GM18873 (cell line): ENCODE results near the gene NOP14.
"Not testable (repeated sequence)": the region's sequence is repeated elsewhere in the genome, so short reads cannot be mapped to it uniquely, and the experiment has no call there.

Experiments used
- ATAC-seq: cut with Tn5 transposase; IDR thresholded peaks from one replicate; pipeline ENCODE4 v1.9.1; 2021; ENCODE audit warnings: mild to moderate bottlenecking, moderate library complexity, moderate number of reproducible peaks; ENCODE audit not compliant: unreplicated experiment, low FRiP score

NOP14 gene

DNA sequence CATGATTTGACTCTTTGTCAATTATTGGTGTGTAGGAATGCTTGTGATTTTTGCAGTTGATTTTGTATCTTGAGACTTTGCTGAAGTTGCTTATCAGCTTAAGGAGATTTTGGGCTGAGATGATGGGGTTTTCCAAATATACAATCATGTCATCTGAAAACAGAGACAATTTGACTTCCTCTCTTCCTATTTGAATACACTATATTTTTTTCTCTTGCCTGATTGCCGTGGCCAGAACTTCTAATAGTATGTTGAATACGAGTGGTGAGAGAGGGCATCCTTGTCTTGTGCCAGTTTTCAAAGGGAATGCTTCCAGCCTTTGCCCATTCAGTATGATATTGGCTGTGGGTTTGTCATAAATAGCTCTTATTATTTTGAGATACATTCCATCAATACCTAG is 44.9 kb downstream of the NOP14 start:
- ATAC-seq, result not testable (repeated sequence)

DNA sequence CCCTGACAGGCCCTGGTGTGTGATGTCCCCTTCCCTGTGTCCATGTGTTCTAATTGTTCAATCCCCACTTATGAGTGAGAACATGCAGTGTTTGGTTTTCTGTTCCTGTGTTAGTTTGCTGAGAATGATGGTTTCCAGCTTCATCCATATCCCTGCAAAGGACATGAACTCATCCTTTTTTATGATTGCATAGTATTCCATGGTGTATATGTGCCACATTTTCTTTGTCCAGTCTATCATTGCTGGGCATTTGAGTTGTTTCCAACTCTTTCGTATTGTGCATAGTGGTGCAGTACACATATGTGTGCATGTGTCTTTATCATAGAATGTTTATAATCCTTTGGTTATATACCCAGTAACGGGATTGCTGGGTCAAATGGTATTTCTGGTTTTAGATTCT is 46.5 kb downstream of the NOP14 start:
- ATAC-seq, result not testable (repeated sequence)

DNA sequence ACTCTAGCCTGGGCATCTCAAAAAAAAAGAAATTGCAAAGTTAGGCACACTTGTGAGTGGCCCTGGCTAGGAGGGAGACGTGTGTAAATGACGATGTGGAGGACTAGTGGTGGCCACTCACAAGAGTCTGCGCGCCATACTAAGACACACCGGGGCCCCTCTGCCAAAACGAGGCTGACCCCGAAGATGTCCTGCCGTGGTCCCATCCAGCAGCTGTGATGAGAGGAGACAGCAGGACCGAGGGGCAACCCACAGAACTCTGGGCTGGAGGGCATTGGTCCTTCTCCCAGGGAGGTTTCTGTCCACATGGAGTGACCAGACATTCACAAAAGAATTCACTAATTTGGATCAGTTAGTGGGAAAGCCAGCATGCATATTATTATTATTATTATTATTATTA is 47.4 kb downstream of the NOP14 start:
- ATAC-seq, result no peak

DNA sequence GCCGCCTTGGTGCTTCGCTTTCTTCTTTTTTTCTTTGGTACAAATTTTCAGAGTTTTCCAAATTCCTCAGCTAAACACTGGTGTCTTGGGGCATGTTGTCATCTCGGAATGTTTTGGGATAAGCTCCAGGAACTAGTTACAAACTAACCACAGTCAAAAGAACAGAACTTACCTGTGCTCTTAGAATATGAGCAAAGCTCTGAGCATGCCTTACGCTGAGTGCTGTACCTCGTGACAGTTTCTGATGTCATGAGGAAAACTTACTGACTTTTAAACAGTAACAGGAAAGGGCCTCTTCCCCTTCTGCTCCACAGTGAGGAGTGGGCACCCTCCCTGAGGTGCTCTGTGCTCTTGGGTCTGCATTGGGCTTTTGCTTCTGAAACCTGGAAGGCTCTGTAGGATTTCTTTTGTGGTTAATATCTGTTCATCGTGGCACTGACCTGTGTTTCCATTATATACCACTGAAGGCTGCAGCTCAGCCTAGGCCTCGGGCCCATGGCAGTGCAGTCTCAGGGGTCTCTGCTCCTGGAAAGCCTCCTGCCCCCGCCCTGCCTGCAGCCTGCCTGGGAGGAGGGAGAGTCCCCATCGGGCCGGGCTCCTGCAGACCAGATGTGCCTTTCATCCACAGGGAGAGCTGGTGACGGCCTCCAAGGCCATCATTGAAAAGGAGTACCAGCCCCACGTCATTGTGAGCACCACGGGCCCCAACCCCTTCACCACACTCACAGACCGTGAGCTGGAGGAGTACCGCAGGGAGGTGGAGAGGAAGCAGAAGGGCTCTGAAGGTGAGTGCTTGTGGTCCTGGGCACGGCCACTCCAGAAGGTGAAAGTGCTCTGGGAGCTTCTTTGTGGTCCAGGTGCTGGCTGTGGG is 48.7 kb downstream of the NOP14 start:
- no peak for ATAC-seq

DNA sequence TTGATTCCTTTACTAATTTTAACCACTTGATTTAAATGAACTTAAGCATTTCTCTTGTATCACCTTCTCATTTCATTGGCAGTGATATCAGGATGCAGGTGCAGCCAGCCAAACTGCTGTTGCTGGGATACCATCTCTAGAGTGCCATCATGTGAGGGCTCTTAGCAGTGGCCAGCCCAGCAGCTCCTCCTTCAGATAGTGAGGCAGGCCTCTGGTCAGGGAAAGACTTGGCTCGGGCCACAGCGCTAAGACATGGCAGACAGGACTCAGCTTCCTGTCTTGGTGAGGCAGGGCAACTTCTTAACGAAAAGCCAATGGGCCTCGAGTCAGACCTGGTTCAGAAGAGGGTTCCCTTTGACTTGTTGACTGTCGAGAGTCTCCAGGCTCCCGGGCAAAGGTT is 50.0 kb downstream of the NOP14 start:
- ATAC-seq, result no peak

DNA sequence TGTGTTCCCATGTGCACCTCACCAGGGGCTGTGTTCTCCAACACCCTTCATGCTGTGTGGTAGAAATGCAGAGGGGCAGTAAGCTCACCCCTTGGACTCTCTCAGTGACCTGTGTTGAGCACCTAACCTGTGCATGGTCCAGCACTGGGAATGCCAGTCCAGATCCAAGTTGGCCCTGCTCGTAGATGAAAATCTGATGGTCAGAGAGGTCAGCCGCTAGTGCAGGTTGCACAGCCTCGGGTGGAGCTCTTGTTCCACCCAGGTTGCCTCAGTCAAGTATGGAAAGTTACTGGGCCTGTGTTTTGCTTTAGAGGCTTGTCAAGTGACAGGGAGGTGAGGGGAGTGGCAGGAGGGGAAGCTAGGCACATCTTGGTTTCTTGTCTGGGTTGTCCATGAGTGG is 51.3 kb downstream of the NOP14 start:
- ATAC-seq, result no peak

DNA sequence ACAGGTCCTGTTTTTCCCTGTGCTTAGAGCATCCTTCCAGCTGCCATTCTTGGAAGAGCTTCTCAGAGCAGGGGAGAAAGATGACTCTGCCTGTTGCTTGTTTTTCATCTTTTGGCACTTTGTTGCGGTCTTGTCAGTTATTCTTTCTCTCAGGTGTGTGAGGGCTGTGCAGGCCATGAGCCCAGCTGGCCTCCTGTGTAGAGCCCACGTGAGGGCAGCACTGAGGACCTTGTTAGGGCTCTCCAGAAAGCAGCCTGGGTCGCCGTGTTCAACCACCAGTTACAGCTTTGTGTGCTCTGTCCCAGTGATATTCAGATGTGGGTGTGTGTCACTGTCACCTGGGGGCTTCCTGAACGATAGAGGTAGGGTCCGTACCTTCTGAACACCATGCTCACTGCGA is 52.8 kb downstream of the NOP14 start:
- no peak for ATAC-seq

DNA sequence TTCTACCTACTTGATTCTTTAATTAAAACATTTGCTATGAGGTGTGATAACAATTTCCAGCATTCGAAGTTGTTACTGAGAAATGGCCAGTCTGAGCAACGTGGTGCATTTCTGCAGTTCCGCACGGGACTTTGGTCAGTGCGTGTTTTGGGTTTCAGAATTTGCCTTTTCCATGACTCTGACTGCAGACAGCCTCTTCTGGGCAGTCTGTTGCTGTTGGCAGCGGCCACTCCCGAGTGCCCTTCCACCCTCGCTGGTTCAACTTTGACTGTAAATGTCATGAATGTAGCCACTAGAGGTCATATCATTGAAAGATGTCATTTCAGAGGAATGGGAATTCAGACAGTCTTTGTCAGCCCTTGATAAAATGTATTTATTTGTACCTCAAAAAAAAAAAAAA is 53.6 kb downstream of the NOP14 start:
- no peak for ATAC-seq

DNA sequence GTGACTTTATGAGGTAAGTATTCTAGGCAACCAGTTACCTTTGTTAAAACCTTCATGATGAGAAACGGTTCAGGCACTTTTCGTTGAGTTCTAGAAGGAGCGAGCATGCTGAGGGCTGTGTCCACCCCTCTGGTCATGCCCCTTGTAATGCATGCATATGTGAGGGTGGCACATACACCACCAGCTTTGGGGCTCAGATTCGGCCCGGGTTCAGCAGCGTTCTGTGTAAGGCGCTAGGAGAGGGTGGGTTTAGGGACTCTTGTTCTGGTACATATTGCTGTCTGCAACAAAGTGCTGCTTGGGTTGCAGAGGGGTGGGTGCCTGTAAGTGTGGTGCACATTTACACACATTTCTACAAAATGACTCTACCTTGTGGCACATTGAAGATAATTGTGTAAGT is 54.5 kb downstream of the NOP14 start:
- no peak for ATAC-seq

DNA sequence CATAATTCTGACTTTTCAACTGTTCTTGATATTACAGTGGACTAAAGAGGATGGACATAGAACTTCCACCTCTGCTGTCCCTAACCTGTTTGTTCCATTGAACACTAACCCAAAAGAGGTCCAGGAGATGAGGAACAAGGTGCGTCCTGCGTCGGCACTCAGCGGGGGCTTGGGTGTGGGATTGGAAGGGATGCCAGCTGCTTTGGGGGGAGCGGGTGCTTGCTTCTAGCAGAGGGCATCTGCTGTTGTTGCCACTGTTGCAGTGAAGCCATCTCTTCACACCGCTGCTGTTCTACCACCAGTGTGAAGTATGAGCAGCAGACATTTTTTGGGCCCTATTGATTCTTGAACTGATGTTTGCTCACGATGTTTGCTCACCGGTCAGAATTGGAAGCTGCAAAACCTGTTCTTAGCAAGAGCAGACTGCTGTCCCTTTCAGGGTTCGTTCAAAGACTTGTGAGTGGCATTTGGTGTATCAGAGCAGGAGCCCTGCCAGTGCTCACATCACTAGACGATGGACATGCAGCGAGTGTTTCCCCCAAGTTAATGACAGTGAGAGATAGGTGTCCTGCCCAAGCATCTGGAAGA is 55.4 kb downstream of the NOP14 start:
- ATAC-seq, result no peak

DNA sequence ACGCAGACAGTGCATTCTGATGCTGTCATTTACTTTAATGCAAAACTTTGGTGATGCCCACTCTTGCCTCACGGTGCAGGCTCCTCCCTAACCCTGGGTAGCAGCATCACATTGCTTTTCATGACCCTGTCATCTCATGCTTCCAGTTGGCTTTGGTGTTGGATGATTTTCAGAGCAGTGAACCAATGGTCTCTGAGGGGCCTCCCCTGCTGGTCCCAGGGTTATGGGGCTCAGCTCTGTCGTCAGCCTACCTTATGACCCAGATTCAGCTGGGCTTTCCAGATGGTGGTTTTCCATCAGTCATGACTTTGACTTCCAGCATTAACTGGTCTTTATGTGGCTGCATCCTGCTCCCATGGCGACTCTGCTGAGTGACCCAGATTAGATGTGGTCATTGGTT is 56.0 kb downstream of the NOP14 start:
- no peak for ATAC-seq

DNA sequence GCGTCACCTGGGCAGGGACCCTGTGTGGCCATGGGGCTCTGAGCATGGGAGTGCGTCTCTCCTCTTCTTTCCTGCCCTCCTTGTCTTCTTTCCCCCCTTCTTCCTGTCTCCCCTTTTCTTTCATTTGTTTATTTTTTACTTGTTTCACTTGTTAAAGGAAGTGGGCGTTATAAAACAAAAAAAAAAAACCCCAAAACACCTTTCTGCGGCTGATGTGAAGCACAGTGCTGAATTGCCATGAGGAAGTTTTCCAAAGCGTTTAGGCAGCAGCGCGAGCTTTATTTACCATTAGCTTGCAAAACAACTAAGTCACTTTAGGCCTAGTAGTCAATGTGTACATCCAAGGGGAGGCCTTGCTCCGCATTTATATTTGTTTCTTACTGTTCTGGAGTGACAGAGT is 57.0 kb downstream of the NOP14 start:
- ATAC-seq, result no peak

DNA sequence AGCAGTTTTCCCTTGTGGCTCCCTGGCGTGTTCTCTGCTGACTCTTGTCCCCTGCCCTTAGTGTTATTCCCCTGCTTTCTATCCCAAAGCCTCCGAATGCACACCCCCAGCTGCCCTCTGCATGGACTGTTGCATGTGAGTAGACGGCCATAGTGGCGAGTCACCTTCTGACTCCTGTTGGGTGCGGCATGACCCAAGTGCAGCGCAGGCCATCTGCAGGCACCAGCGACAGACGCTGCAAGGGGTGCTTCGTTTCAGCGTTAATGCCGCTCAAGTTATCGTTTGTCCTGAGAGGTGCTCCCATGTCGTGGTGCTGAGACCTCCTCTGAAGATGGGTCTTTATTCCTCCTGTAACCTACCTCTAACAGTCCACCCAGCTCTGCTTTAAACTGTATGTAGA is 57.7 kb downstream of the NOP14 start:
- no peak for ATAC-seq

DNA sequence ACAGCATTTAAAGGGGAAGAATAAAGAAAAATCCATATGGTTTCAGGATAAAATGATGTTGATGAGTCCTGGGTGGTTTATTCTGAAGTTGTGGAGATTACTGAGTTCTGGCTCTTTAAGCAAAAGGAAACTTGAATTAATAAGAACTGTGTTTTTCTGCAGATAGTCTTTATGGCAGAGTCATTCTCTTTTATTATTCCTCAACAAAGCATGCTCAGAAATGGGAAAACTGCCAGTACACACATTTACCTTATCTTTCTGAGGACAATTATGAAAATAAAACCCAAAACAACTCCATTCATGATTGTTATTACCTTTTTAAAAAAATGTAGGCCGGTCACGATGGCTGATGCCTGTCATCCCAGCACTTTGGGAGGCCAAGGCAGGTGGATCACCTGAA is 61.1 kb downstream of the NOP14 start:
- no peak for ATAC-seq

DNA sequence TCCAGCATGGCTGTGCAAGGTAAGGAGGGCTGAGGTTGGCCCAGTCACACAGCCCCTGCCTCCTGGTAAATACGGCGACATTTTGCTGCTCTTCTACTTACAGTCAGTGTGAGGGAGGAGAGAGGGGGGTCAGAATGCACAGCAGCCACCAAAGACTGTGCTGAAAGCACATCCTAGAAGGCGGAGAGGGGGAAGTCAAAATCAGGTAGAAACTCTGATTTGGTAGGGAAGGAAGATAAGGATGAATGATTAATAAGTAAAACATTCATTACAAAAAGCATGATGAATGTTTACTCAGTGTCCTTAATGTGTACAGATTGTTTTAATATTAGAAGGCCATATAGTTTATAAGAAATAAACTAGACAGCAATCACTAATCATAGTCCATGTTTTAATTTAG is 62.0 kb downstream of the NOP14 start:
- ATAC-seq, result no peak

DNA sequence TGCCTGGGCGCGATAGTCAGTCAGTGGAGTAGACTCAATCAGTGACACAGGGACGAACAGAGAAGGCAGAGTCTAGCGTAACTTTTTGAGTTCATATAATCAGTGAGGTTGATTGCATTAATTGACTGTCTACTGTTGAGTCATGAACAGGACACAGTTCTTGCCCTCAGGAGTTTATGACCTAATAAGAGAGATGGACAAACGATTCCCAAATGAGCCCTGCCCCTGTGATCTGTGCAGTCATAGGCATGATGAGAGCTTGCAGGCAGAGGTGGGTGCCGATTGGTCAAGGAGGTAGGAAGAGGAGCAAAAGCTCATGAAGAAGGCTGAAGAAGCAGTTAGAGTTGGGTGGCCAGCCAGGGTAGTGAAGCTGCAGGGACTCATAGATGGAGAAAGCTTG is 62.5 kb downstream of the NOP14 start:
- no peak for ATAC-seq

DNA sequence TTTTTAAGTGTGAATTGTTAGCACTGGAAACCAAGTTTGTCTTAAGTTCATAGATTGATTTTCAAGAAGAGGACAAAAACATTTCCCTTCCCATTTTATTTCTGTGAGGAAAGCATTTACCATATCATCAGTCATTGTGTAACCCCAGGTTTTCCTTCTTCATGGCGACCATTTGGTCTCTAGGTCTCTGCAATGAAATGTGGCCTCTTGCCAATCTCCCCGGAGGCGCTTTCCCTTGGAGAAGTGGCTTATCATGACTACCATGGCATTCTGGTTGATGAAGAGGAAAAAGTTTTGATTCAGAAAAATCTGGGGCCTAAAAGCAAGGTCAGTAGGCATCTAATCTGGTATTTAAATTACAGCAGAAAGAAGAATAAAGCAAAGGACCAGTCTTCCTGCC is 65.2 kb downstream of the NOP14 start:
- no peak for ATAC-seq

DNA sequence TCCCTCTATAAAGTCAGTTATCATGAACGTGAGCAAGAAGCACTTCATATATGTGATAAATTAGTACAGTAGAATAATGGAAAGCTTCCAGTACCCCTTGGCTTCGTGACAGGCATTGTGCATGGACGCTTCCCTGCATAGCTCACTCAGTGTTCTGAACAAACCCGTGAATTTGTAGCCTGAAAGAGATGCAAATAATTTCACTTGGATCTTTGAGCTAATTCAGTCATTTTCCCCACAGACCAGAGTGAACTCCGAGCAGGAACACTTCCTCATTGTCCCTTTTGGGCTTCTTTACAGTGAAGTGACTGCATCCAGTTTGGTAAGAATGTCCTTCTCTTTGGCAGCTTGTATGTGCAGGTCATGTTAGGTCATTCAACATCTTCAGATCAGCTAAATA is 69.4 kb downstream of the NOP14 start:
- no peak for ATAC-seq

DNA sequence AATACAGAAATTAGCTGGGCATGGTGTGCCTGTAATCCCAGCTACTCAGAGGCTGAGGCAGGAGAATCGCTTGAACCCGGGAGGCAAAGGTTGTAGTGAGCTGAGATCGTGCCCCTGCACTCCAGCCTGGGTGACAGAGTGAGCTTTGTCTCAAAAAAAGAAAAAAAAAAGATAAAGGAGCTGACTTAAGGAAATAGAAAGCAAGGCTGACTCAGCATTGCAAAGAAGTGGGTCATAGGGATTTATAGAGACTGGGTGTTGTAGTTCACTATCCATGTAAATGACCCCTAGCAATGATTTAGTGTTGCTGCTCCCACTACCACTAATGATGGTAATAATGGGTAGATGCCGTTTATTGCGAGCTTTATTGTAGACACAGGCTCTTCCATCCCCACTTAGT is 71.9 kb downstream of the NOP14 start:
- no peak for ATAC-seq

DNA sequence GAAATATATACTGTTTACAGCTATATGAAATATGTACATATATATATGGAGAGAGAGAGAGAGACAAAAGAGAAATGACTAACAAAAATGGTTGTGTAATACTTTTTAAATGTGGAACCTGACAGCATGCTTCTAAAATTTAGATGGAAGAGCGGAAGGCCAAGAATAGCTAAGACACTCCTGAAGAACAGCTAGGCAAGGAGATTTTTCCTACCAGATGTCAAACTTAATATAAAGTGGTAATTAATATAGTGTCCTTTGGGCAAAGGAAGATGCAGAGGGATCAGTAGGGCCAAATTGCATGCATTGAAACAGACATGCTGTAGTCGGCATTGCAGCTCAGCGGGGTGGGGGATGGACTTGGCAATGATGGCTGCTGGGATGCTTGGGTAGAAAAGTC is 74.3 kb downstream of the NOP14 start:
- ATAC-seq, result no peak
